GM19035 (cell line): Measurements from ENCODE around the gene ELOVL6.

ENCODE experiments used
- ATAC-seq: cut with Tn5 transposase; IDR thresholded peaks from one replicate; pipeline ENCODE4 v1.9.1; 2021; ENCODE audit not compliant: unreplicated experiment

ELOVL6 gene

GRCh38 chr4:110129544-110129943, 68.9 kb downstream of the ELOVL6 start:
- no peak for ATAC-seq

- ATAC-seq, result no peak
These were observed 69.9 kb downstream of the ELOVL6 start for GRCh38 chr4:110128472-110128919.

DNA sequence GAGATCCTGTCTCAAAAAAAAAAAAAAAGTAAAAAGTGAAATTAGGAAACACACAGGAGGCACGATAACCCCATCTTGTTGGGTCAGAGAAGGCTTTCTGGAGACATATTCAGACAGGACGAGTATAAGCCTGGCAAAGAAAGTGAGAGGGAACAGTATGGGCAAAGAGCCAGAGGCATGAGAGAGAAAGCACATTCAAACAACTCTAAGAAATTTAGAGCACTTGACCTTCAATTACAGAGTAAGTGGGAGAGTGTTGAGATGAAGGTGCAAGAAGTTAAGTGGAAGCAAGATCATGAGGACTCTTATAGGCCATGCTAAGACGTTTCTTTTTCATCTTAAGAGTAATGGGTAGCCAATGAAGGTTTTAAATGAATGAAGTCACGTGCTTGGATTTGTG, 70.4 kb downstream of the ELOVL6 start:
- ATAC-seq, result no peak

GRCh38 chr4:110124711-110125110, 73.7 kb downstream of the ELOVL6 start:
- peak; percentile 55 for ATAC-seq

DNA sequence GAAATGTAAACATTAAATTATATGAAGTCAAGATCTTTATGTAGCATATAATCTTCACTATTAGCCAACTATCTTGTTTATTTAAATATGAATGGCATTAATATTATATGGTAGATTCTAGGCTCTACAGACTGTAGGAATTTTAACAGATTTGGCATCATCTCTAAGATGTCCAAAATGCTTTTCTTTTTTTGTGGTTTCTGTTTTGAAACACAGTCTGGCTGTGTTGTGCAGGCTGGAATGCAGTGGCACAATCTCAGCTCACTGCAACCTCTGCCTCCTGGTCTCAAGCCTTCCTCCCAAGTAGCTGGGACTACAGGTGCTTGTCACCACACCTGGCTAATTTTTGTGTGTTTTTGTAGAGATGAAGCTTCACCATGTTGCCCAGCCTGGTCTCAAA, 76.2 kb downstream of the ELOVL6 start:
- ATAC-seq, result no peak

- ATAC-seq, result no peak
These were observed 77.9 kb downstream of the ELOVL6 start for GRCh38 chr4:110120506-110120905.

- no peak for ATAC-seq
These were observed 78.5 kb downstream of the ELOVL6 start for GRCh38 chr4:110119880-110120279.

- no peak for ATAC-seq
These were observed 79.1 kb downstream of the ELOVL6 start for GRCh38 chr4:110119337-110119736.

DNA sequence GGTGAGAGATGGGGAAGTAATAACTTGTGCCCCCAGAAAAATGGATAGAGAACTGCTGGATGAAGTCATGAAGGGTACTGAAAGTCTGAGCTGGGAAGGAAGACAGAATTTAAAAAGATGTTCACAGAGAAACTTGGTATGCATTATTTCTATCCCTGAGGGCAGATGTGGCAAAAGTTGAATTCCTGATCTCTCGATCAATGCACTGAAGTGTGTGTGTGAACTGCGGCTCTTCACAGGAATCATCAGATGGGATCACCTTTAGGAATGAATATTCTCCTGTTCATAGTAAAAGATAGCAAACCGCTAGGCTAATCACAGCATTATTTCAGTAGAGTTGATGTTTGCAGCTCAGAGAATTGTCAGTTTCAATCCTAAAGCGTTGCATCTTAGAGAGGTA, 86.4 kb downstream of the ELOVL6 start:
- ATAC-seq, result no peak

- no peak for ATAC-seq
These were observed 89.0 kb downstream of the ELOVL6 start for GRCh38 chr4:110109455-110109854.

GRCh38 chr4:110108960-110109359, 89.5 kb downstream of the ELOVL6 start:
- ATAC-seq, result no peak

GRCh38 chr4:110108422-110108821, 90.0 kb downstream of the ELOVL6 start:
- ATAC-seq, result peak; percentile 55

- ATAC-seq, result no peak
These were observed 90.5 kb downstream of the ELOVL6 start for GRCh38 chr4:110107866-110108265.

DNA sequence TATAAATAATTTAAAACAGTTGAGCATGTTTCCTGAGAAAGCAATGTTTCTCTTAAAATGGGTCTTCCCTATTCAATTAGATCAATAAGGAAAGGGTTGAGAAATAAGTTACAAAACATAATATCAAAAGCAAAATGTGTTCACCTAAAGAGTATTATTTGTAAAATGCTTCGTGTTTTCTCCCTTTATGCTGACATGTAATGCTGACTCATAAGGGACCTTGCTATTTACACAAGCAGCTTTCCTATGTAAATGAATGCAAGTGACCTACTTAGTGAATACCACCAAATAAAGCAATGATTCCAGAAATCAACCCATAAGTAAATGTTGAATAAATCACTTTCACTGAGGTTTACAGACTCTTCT, 91.5 kb downstream of the ELOVL6 start:
- peak; percentile 80 for ATAC-seq

DNA sequence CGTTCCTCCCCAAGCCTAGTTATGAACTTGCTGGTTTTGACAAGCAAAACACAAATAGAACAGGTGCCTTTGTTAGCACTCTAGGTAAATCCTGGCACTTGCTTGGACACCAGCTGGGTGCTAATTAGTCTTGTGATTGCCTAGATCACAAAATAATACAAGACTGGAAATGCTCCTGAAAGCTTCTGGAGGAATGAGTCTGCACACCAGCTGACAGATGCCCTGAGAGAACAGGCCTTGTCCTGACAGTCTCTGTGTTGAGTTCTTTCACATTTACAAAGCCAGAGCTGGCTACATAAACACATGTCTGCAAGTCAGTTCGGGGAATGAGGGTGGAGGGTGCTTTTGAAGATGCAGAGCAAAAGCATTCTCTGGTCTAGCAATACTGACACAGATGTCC, 93.8 kb downstream of the ELOVL6 start:
- no peak for ATAC-seq

DNA sequence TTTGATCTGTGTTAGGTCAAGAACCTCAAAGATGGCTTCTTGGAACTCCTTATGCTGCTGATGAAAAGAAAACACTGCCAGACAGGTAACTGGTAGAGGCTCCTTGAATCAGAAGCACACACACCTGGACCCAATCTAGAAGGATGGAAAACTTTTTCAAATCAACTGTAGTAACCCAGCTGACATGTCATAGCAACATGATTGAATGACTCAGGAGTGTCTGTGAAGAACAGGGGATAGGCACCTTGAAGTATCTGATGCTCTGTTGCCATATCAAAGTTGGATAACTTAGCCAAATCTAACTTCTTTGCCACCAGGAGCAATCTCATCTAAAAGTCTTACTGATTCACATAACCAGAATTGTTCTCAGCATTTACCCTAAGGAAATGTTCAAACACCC, 98.8 kb downstream of the ELOVL6 start:
- ATAC-seq, result no peak

DNA sequence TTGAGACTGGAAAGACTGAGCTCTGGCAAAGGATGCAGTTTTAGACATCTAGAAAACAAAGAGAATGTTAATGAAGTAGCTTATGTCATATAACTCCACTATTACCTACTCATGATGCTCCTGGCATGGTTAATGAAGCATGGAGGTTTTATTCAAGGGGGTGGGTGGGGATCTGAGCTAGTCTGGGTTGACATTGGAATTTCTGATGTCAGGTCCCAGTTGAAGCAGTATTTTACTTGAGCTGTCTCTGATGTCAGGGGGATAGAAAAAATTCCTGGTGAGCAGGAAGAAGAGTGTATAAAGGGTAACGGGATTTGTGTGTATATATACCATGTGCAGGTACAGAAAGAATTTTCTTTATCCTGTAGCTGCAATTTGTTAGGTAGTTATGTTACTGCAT, 102.0 kb downstream of the ELOVL6 start:
- ATAC-seq, result no peak

GRCh38 chr4:110092646-110093045, 105.8 kb downstream of the ELOVL6 start:
- ATAC-seq, result no peak

DNA sequence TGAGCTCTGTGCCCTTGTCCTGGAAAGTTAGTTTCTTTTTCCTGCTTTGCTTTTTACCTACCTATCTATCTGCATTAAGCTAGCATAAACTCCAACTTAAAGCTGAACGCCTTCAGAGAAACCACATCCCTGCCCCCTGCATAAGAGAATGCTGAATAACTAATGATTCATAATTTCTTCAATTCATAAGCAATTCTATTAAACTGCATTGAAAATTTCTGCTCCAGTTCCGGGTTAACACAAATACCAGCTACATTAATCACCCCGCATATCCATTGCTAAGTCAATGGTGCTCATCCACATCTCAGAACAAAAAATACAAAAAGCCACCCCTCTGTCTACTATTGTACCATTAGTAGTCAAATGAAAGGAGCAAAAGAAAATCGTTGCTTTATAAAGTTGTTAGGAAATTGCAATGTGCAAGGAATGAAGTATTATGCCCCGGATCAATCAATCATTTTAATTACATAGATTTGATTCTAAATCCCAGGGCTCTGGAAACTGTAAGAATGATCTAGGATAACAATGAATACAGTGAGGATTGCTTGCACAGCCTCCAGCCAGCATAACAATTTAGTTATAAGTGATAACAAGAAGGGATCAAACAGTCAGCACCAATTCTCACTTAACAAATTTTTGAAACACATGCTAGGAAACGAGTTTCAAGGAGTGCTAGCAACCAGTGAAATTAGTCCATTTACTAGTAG, 106.8 kb downstream of the ELOVL6 start:
- ATAC-seq, result no peak

GRCh38 chr4:110088670-110089069, 109.7 kb downstream of the ELOVL6 start:
- ATAC-seq, result peak; percentile 61

- ATAC-seq, result no peak
These were observed 111.2 kb downstream of the ELOVL6 start for GRCh38 chr4:110087070-110087708.

DNA sequence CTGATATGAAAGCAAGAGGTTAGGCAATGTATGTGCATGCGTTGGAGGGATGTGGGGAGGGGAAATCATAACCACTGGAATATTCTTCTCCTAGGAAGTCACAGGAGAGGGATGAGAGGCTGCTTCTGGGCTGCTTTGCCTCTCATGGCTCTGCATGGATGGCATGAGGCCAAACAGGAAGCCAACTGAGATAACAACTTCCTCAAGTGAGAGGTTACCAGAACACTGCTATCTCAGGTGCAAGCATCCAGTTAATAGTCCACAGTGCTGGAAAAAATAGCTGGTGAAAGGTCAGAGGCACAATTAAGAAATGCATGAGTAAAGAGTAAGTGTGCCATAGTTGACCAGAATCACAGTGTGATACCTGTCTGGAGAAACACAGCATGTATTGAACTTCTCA, 113.3 kb downstream of the ELOVL6 start:
- ATAC-seq, result no peak

GRCh38 chr4:110084154-110084553, 114.3 kb downstream of the ELOVL6 start:
- no peak for ATAC-seq
